Keratinocyte (primary cell): ENCODE data around the gene MRPL39. TPM values are rescaled to one million over a fixed set of nuclear protein-coding genes. Genes with fewer than 3 reads are reported as not detected.

Experiments
- DNase-seq: peaks from one replicate; pipeline ENCODE4 v3.0.0-alpha.2; 2011; ENCODE audit warnings: low read depth, missing footprints, low spot score
- FAIRE-seq: peaks from 2 replicates; lab custom pipeline; 2011; peaks lifted over from hg19 to GRCh38; lab: Jason Lieb, UNC
- H2AFZ ChIP-seq: 2 replicates; pipeline ENCODE4 v1.6.0; 2012; ENCODE audit warnings: low read length, control low read depth, inconsistent platforms; ENCODE audit not compliant: control insufficient read depth
- H3K27ac ChIP-seq: 2 replicates; pipeline ENCODE4 v1.5.1; 2011; ENCODE audit warnings: low read length; ENCODE audit not compliant: control insufficient read depth, insufficient read depth
- H3K27me3 ChIP-seq: 3 replicates; pipeline ENCODE4 v1.6.0; 2011; ENCODE audit warnings: low read length; ENCODE audit not compliant: control insufficient read depth, insufficient read depth; ENCODE audit errors: extremely low read depth
- H3K36me3 ChIP-seq, 2 experiments: 2 replicates in 1 of 2; 3 replicates in 1 of 2; pipeline ENCODE4 v1.5.1; 2011; ENCODE audit warnings: low read length in 2 of 2, mild to moderate bottlenecking in 1 of 2; ENCODE audit not compliant: control insufficient read depth in 2 of 2, insufficient read depth in 2 of 2; ENCODE audit errors: extremely low read depth in 1 of 2
- H3K4me1 ChIP-seq: 3 replicates; pipeline ENCODE4 v1.5.1; 2011; ENCODE audit warnings: low read length; ENCODE audit not compliant: control insufficient read depth, insufficient read depth; ENCODE audit errors: extremely low read depth
- H3K4me2 ChIP-seq: 3 replicates; pipeline ENCODE4 v1.6.0; 2011; ENCODE audit warnings: low read depth, low read length; ENCODE audit not compliant: control insufficient read depth, insufficient read depth; ENCODE audit errors: extremely low read depth
- H3K4me3 ChIP-seq, 3 experiments: fragments of 200-600 bp in 1 of 3; sonication (generic) in 1 of 3; 2 replicates in 2 of 3; 3 replicates in 1 of 3; pipeline ENCODE4 v1.5.1; 2011 to 2016; ENCODE audit warnings: low read length in 3 of 3, mild to moderate bottlenecking in 3 of 3, control low read depth in 2 of 3, inconsistent platforms in 1 of 3, low read depth in 1 of 3, mixed read lengths in 1 of 3, mixed run types in 1 of 3, moderate library complexity in 1 of 3; ENCODE audit not compliant: control insufficient read depth in 2 of 3, insufficient read depth in 2 of 3; ENCODE audit errors: extremely low read depth in 1 of 3
- H3K79me2 ChIP-seq: 2 replicates; pipeline ENCODE4 v1.6.0; 2012; ENCODE audit warnings: low read length; ENCODE audit not compliant: control insufficient read depth, insufficient read depth
- H3K9ac ChIP-seq: 3 replicates; pipeline ENCODE4 v1.6.0; 2011; ENCODE audit warnings: low read length; ENCODE audit not compliant: control insufficient read depth, insufficient read depth; ENCODE audit errors: extremely low read depth
- H3K9me1 ChIP-seq: 3 replicates; pipeline ENCODE4 v1.6.0; 2011; ENCODE audit warnings: low read length; ENCODE audit not compliant: control insufficient read depth, insufficient read depth; ENCODE audit errors: extremely low read depth
- H3K9me3 ChIP-seq: 2 replicates; pipeline ENCODE4 v1.5.1; 2012; ENCODE audit warnings: low read depth, low read length; ENCODE audit not compliant: control insufficient read depth
- H4K20me1 ChIP-seq: 3 replicates; pipeline ENCODE4 v1.6.0; 2011; ENCODE audit warnings: low read length; ENCODE audit not compliant: control insufficient read depth, insufficient read depth; ENCODE audit errors: extremely low read depth
- EZH2 ChIP-seq: IDR thresholded peaks from one replicate; pipeline ENCODE4 v1.6.1; 2012; ENCODE audit warnings: inconsistent platforms, mild to moderate bottlenecking, low read length, moderate library complexity
- dilution Hi-C: fragments of 300-500 bp; cut with MboI; formaldehyde crosslinking; loops from one replicate; pipeline ENCODE4 v1.7.0; 2020; ENCODE audit warnings: low sequenced_read_pairs; ENCODE audit not compliant: extremely low pct_ligation_motif_present
- polyA plus RNA-seq, 5 experiments: library from polyadenylated mRNA; depleted of rRNA in 3 of 5; stranded (reverse) in 3 of 5; stranded (forward) in 1 of 5; unstranded in 1 of 5; fragments of >200 nt; gene quantifications; 1 replicate in 1 of 5; 2 replicates in 3 of 5; 3 replicates in 1 of 5; pipeline versions ENCODE4 v1.2.1 to v1.2.3, GENCODE V29; 2011 to 2012; ENCODE audit warnings: missing spikeins in 2 of 5, low read depth in 1 of 5, low replicate concordance in 1 of 5
- TF ChIP-seq, protein P1 (sequence below), 3 experiments: IDR thresholded peaks in 1 of 3; conservative IDR thresholded peaks in 1 of 3; optimal IDR thresholded peaks in 1 of 3; 2 replicates in 2 of 3; 3 replicates in 1 of 3; pipeline versions ENCODE3 to v1.5.1; 2011; ENCODE audit warnings: low read length in 3 of 3, mild to moderate bottlenecking in 3 of 3, moderate library complexity in 2 of 3, control low read depth in 1 of 3, inconsistent platforms in 1 of 3; ENCODE audit not compliant: insufficient read depth in 2 of 3; ENCODE audit errors: extremely low read depth in 1 of 3

The MRPL39 gene
- polyA plus RNA-seq, 1 donor (not counting 4 experiments of a cell fraction or from before 2014, with no cell fraction given) = 51.4 TPM

GRCh38 chr21:25615880-25616279, 8.6 kb upstream of the MRPL39 start:
- Histone ChIP-seq H3K4me2 (no peak overlapping the region), H4K20me1 (no peaks in the 10 kb centered on the region), H3K27ac (no peak overlapping the region), H3K9me1 (no peaks in the 10 kb centered on the region), H3K79me2 (no peaks in the 10 kb centered on the region), H3K9me3 (no peaks in the 10 kb centered on the region), H3K9ac (no peak overlapping the region), H3K27me3 (no peaks in the 10 kb centered on the region), H2AFZ (no peak overlapping the region), H3K4me1 (no peaks in the 10 kb centered on the region), H3K4me3 (no peak overlapping the region), H3K36me3 (no peaks in the 10 kb centered on the region)
- no peak for FAIRE-seq
- no peak for DNase-seq
- TF ChIP-seq, protein P1, sequence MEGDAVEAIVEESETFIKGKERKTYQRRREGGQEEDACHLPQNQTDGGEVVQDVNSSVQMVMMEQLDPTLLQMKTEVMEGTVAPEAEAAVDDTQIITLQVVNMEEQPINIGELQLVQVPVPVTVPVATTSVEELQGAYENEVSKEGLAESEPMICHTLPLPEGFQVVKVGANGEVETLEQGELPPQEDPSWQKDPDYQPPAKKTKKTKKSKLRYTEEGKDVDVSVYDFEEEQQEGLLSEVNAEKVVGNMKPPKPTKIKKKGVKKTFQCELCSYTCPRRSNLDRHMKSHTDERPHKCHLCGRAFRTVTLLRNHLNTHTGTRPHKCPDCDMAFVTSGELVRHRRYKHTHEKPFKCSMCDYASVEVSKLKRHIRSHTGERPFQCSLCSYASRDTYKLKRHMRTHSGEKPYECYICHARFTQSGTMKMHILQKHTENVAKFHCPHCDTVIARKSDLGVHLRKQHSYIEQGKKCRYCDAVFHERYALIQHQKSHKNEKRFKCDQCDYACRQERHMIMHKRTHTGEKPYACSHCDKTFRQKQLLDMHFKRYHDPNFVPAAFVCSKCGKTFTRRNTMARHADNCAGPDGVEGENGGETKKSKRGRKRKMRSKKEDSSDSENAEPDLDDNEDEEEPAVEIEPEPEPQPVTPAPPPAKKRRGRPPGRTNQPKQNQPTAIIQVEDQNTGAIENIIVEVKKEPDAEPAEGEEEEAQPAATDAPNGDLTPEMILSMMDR (optimal IDR thresholded peaks at IDR 0.05 in 1 of 3, IDR thresholded peaks at IDR 0.05 in 1 of 3, conservative IDR thresholded peaks at IDR 0.05 in 1 of 3; ENCODE audit: extremely low read depth in 1 of 3, insufficient read depth in 2 of 3, low read length in 3 of 3) = no peak
- no peak for TF ChIP-seq EZH2
- dilution Hi-C loops = no loop called here

DNA sequence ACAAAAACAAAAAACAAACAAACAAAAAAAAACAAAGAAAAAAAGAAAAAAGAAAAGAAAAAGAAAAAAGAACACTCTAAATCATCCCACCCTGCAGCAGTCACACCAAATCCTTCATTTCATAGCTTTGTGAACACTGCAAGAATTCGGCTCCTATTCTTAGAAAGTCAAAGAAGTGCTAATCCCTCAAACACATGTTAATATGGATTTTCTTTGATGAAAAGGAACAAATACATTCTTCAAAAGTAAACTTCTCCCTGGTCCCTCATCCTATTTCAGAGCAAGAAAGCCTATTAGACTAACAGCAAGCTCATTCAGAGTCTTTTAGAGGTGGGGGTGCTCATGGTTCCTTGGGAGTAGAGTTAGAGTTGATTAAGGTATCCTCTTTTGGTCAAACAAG, 7.2 kb upstream of the MRPL39 start:
- dilution Hi-C loops = no loop called here
- FAIRE-seq = no peak

More for the DNA sequence above, 7.2 kb upstream of the MRPL39 start:
- Histone ChIP-seq H2AFZ (no peak overlapping the region), H4K20me1 (no peaks in the 10 kb centered on the region), H3K4me3 (no peak overlapping the region), H3K4me2 (no peak overlapping the region), H3K4me1 (no peaks in the 10 kb centered on the region), H3K79me2 (no peaks in the 10 kb centered on the region), H3K9ac (no peak overlapping the region), H3K9me3 (no peaks in the 10 kb centered on the region), H3K27me3 (no peaks in the 10 kb centered on the region), H3K27ac (no peak overlapping the region), H3K36me3 (no peaks in the 10 kb centered on the region), H3K9me1 (no peaks in the 10 kb centered on the region)
- no peak for DNase-seq
- TF ChIP-seq EZH2 = no peak
- TF ChIP-seq, protein P1 (optimal IDR thresholded peaks at IDR 0.05 in 1 of 3, IDR thresholded peaks at IDR 0.05 in 1 of 3, conservative IDR thresholded peaks at IDR 0.05 in 1 of 3; ENCODE audit: extremely low read depth in 1 of 3, insufficient read depth in 2 of 3, low read length in 3 of 3) = no peak
